Measurements from ENCODE around the gene ANKRD40.
A peak's percentile ranks its signal among the peaks of the same experiment; 100 is the strongest.

Gene ANKRD40

DNA sequence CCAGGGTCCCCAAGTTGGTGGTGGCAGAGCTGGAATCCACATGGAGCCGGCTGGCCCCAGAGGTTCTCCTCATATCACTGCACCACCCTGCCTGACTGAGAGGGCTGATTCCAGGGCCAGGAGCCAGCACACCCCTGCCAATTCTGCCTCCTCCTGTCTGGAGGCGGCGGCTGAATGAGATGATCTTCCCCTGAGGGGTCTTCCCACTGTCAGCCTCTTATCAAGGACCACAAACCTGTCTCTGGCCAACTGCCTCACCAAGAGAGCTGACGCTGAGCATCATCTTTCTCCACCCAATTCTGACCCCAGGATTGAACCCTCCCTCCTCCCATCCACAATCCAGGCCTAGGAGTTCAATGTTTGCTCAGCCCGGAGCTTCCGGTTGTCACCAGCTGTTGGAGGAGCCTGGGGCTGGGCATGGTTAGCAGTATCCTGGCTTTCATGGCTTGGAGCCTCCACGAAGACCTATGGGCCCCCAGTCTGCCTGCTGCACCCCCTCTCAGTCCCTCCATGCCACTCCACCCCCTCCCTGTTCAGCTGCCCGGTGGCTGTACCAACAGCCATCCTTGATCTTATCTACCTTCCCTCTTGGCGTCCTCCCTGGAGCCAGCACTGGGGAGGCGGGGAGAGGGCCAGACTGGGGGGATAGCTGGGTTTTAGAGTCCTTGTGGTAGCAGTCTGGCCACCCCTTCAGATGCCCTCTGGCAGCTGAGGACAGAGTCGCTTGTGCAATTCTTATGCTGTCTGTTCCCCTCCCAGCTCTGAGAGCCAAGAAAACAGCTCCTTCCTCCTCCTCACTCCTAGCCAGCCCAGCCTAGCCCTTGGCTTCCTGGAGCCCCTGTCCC is 47.5 kb downstream of the ANKRD40 start:
- Histone ChIP-seq H3K36me3 (ENCODE audit: low read depth) (peaks cover 10% of the 10 kb centered on the region; the same call in 1 of the 2 replicates), H3K9me3 (ENCODE audit: severe bottlenecking) (no peaks in the 10 kb centered on the region), H3K4me1 (ENCODE audit: insufficient read depth, poor library complexity, severe bottlenecking) (peaks cover 27% of the 10 kb centered on the region), H3K27ac (ENCODE audit: poor library complexity, severe bottlenecking) (peak overlapping the region; percentile 88), H3K4me3 (ENCODE audit: severe bottlenecking) (no peak overlapping the region), H3K27me3 (ENCODE audit: insufficient read depth, poor library complexity, severe bottlenecking) (no peaks in the 10 kb centered on the region)
- TF ChIP-seq, protein P1, sequence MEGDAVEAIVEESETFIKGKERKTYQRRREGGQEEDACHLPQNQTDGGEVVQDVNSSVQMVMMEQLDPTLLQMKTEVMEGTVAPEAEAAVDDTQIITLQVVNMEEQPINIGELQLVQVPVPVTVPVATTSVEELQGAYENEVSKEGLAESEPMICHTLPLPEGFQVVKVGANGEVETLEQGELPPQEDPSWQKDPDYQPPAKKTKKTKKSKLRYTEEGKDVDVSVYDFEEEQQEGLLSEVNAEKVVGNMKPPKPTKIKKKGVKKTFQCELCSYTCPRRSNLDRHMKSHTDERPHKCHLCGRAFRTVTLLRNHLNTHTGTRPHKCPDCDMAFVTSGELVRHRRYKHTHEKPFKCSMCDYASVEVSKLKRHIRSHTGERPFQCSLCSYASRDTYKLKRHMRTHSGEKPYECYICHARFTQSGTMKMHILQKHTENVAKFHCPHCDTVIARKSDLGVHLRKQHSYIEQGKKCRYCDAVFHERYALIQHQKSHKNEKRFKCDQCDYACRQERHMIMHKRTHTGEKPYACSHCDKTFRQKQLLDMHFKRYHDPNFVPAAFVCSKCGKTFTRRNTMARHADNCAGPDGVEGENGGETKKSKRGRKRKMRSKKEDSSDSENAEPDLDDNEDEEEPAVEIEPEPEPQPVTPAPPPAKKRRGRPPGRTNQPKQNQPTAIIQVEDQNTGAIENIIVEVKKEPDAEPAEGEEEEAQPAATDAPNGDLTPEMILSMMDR (IDR thresholded peaks at IDR 0.05; ENCODE audit: poor library complexity, severe bottlenecking): no peak
- DNase-seq (ENCODE audit: low spot score) (no peak), ATAC-seq (ENCODE audit: low read depth) (no peak)

DNA sequence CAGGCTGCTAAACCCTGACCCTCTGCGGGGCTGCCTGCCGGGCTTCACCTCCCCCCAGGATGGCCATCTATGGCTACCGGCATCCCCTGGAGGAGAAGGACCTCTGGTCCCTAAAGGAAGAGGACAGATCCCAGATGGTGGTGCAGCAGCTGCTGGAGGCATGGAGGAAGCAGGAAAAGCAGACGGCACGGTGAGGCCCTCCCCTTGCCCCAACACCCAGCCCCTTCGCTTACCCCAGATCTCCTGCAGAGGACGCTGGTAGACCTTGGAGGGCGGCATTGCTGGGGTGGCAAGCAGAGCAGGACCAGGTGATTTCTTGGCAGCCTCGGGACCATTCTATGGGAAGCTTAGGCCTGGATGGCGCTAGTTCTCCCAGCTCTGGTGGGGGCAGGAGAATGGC is 48.5 kb downstream of the ANKRD40 start:
- TF ChIP-seq, protein P1 (IDR thresholded peaks at IDR 0.05; ENCODE audit: poor library complexity, severe bottlenecking): no peak
- peaks cover 27% of the 10 kb centered on the region for H3K4me1 ChIP-seq (ENCODE audit: insufficient read depth, poor library complexity, severe bottlenecking)
- H3K4me3 ChIP-seq (ENCODE audit: severe bottlenecking): no peak overlapping the region
- ATAC-seq (ENCODE audit: low read depth) (no peak), DNase-seq (ENCODE audit: low spot score) (no peak)
- H3K27me3 ChIP-seq (ENCODE audit: insufficient read depth, poor library complexity, severe bottlenecking): no peaks in the 10 kb centered on the region
- H3K9me3 ChIP-seq (ENCODE audit: severe bottlenecking): no peaks in the 10 kb centered on the region
- H3K36me3 ChIP-seq (ENCODE audit: low read depth): peaks cover 10% of the 10 kb centered on the region; the same call in 1 of the 2 replicates
- H3K27ac ChIP-seq (ENCODE audit: poor library complexity, severe bottlenecking): no peak overlapping the region

DNA sequence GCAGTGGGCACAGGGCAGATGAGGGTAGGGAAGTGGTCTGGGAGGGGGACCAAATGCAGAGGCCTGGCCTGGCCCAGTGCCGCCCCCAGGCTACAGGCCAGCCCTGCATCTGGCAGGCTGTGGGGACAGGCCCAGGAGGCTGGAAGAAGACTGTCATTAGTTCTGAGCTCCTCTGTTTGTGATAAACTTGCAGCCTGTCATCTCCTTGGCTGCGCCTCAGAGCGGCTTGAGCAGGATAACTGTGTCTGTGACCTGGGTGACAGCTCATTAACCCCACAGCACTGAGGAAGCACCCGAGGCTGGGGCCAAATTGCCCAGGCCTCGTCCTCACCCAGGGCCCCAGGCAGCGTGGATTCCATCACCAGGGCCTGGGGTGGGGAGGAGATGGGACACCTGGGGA is 49.1 kb downstream of the ANKRD40 start:
- DNase-seq (ENCODE audit: low spot score): no peak
- H3K36me3 ChIP-seq (ENCODE audit: low read depth): peaks cover 10% of the 10 kb centered on the region; the same call in 1 of the 2 replicates
- TF ChIP-seq, protein P1 (IDR thresholded peaks at IDR 0.05; ENCODE audit: poor library complexity, severe bottlenecking): no peak
- H3K4me3 ChIP-seq (ENCODE audit: severe bottlenecking): no peak overlapping the region
- ATAC-seq (ENCODE audit: low read depth): no peak
- H3K4me1 ChIP-seq (ENCODE audit: insufficient read depth, poor library complexity, severe bottlenecking): peaks cover 27% of the 10 kb centered on the region
- no peaks in the 10 kb centered on the region for H3K27me3 ChIP-seq (ENCODE audit: insufficient read depth, poor library complexity, severe bottlenecking)
- H3K27ac ChIP-seq (ENCODE audit: poor library complexity, severe bottlenecking): no peak overlapping the region
- H3K9me3 ChIP-seq (ENCODE audit: severe bottlenecking): no peaks in the 10 kb centered on the region

DNA sequence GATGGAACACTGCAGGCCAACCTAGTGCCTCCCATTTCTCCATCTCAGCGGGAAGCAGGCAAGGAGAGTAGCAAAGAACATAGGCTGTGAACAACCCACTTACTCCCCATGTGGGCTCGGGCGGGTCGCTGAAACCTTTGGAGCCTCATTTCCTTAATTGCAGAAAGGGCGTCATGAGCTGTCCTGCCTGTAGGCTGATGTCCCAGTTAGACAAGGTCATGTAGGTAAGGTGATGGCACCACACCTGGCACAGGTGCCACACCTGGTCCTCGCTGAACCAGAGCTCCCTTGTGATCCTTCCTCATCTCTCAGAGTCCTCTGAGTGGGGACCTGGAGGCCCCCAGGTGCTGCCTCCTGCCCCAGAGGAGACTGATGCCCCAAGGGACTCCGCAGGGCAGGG is 50.1 kb downstream of the ANKRD40 start:
- Histone ChIP-seq H3K4me3 (ENCODE audit: severe bottlenecking) (no peak overlapping the region), H3K27me3 (ENCODE audit: insufficient read depth, poor library complexity, severe bottlenecking) (no peaks in the 10 kb centered on the region), H3K9me3 (ENCODE audit: severe bottlenecking) (no peaks in the 10 kb centered on the region), H3K4me1 (ENCODE audit: insufficient read depth, poor library complexity, severe bottlenecking) (peaks cover 27% of the 10 kb centered on the region), H3K27ac (ENCODE audit: poor library complexity, severe bottlenecking) (no peak overlapping the region), H3K36me3 (ENCODE audit: low read depth) (peaks cover 12% of the 10 kb centered on the region; the same call in 1 of the 2 replicates)
- TF ChIP-seq, protein P1 (IDR thresholded peaks at IDR 0.05; ENCODE audit: poor library complexity, severe bottlenecking): no peak
- ATAC-seq (ENCODE audit: low read depth) (no peak), DNase-seq (ENCODE audit: low spot score) (no peak)

DNA sequence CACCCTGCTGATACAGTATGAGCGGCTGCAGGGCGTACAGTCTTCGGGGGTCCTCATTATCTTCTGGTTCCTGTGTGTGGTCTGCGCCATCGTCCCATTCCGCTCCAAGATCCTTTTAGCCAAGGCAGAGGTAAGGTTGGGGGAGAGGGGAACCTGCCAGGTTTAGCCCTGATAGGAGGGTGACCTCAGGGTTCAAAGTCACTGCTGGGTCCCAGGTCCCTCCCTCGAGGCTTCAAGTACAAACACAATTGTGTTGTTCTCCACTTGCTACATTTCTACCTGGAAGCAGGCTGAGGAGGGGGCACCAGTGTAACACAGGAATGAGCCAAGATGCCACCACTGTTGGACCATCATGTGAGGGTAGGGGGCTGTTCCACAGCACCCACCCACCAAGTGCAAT is 50.7 kb downstream of the ANKRD40 start:
- TF ChIP-seq, protein P1 (IDR thresholded peaks at IDR 0.05; ENCODE audit: poor library complexity, severe bottlenecking): no peak
- Histone ChIP-seq H3K36me3 (ENCODE audit: low read depth) (peaks cover 14% of the 10 kb centered on the region; the same call in 1 of the 2 replicates), H3K4me1 (ENCODE audit: insufficient read depth, poor library complexity, severe bottlenecking) (peaks cover 22% of the 10 kb centered on the region), H3K4me3 (ENCODE audit: severe bottlenecking) (no peak overlapping the region), H3K27ac (ENCODE audit: poor library complexity, severe bottlenecking) (no peak overlapping the region), H3K27me3 (ENCODE audit: insufficient read depth, poor library complexity, severe bottlenecking) (no peaks in the 10 kb centered on the region), H3K9me3 (ENCODE audit: severe bottlenecking) (no peaks in the 10 kb centered on the region)
- DNase-seq (ENCODE audit: low spot score): no peak
- ATAC-seq (ENCODE audit: low read depth): no peak

All from RWPE2 (cell line).